Measurements from ENCODE around the gene C5orf24. TPM values are rescaled to one million over a fixed set of nuclear protein-coding genes. Genes with fewer than 3 reads are reported as not detected.

C5orf24 gene
- total RNA-seq, 6 experiments from 2014 or later = 19.0 to 41.8 (median 30.2) TPM

DNA sequence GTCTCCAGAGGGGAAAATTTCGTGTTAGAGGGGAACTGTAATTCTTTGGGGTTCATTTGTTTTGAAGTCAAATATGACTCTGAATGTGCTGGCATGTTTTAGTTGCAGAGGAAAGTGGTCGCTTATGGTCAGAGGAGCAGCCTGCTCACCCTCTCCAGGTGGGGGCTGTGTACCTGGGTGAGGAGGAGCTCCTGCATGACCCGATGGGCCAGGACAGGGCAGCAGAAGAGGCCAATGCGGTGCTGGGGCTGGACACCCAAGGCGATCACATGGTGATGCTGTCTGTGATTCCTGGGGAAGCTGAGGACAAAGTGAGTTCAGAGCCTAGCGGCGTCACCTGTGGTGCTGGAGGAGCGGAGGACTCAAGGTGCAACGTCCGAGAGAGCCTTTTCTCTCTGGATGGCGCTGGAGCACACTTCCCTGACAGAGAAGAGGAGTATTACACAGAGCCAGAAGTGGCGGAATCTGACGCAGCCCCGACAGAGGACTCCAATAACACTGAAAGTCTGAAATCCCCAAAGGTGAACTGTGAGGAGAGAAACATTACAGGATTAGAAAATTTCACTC, 41.9 kb downstream of the C5orf24 start:
- Histone ChIP-seq H3K36me3 (no peaks in the 10 kb centered on the region), H3K4me3 (no peak overlapping the region), H3K27me3 (no peaks in the 10 kb centered on the region), H3K4me1 (peaks cover 0 to 8% (median 0%) of the 10 kb centered on the region in 4 donors), H3K27ac (no peak overlapping the region), H3K9me3 (no peaks in the 10 kb centered on the region)
- 89% methylated on average over 10 of the region's 14 CpGs for WGBS (ENCODE audit: insufficient coverage, low coverage, low lambda C conversion rate, missing lambda C conversion rate)
- DNase-seq (no peak), ATAC-seq (no peak)
- no peak for TF ChIP-seq POLR2A (IDR thresholded peaks at IDR 0.05)
- TF ChIP-seq, protein P1, sequence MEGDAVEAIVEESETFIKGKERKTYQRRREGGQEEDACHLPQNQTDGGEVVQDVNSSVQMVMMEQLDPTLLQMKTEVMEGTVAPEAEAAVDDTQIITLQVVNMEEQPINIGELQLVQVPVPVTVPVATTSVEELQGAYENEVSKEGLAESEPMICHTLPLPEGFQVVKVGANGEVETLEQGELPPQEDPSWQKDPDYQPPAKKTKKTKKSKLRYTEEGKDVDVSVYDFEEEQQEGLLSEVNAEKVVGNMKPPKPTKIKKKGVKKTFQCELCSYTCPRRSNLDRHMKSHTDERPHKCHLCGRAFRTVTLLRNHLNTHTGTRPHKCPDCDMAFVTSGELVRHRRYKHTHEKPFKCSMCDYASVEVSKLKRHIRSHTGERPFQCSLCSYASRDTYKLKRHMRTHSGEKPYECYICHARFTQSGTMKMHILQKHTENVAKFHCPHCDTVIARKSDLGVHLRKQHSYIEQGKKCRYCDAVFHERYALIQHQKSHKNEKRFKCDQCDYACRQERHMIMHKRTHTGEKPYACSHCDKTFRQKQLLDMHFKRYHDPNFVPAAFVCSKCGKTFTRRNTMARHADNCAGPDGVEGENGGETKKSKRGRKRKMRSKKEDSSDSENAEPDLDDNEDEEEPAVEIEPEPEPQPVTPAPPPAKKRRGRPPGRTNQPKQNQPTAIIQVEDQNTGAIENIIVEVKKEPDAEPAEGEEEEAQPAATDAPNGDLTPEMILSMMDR (IDR thresholded peaks at IDR 0.05) = no peak
- intact Hi-C loops (cut with DNase I) = no loop called here

DNA sequence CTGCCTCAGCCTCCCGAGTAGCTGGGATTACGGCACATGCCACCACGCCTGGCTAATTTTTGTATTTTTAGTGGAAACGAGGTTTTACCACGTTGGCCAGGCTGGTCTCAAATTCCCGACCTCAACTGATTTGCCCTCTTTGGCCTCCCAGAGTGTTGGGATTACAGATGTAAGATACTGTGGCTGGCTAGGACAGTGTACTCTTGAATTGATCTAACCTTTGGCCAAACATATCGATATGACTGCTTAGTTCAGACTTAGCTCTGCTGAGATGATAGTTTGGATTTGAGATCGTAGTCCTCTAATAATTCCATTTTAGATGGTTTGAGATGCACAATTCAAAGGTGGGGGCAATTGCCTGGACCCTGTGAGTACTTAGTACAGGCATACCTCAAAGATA, 43.6 kb downstream of the C5orf24 start:
- H3K27me3 ChIP-seq = no peaks in the 10 kb centered on the region
- H3K9me3 ChIP-seq = no peaks in the 10 kb centered on the region
- no peak overlapping the region for H3K4me3 ChIP-seq
- no peak overlapping the region for H3K27ac ChIP-seq
- WGBS (ENCODE audit: insufficient coverage, low coverage, low lambda C conversion rate, missing lambda C conversion rate) = 33% methylated on average over 8 of the region's 8 CpGs
- TF ChIP-seq POLR2A (IDR thresholded peaks at IDR 0.05) = no peak
- TF ChIP-seq, protein P1 (IDR thresholded peaks at IDR 0.05) = no peak
- DNase-seq (no peak), ATAC-seq (peak; percentile 80 to 91 (median 84))
- peaks cover 0 to 3% (median 0%) of the 10 kb centered on the region in 4 donors for H3K36me3 ChIP-seq
- H3K4me1 ChIP-seq = peaks cover 0 to 8% (median 0%) of the 10 kb centered on the region in 4 donors
- intact Hi-C loops (cut with DNase I) = no loop called here

DNA sequence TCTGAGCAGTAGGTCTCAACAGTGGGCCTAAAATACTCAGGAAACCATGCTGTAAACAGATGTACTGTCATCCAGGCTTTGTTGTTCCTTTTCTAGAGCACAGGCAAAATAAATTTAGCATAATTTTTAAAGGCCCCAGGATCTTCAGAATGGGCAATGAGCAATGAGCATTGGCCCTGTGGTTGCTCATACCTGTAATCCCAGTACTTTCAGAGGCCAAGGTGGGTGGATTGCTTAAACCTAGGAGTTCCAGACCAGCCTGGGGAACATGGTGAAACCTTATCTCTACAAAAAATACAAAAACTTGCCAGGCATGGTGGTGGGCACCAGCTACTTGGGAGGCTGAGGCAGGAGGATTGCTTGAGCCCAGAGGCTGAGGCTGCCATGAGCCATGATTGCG, 45.7 kb downstream of the C5orf24 start:
- no peak overlapping the region for H3K4me3 ChIP-seq
- no peaks in the 10 kb centered on the region for H3K27me3 ChIP-seq
- no peak for DNase-seq
- no peak overlapping the region for H3K27ac ChIP-seq
- peaks cover 0 to 9% (median 0%) of the 10 kb centered on the region in 4 donors for H3K36me3 ChIP-seq
- WGBS (ENCODE audit: insufficient coverage, low coverage, low lambda C conversion rate, missing lambda C conversion rate) = 100% methylated on average over 1 of the region's 1 CpG
- intact Hi-C loops (cut with DNase I) = no loop called here
- TF ChIP-seq POLR2A (IDR thresholded peaks at IDR 0.05) = no peak
- TF ChIP-seq, protein P1 (IDR thresholded peaks at IDR 0.05) = no peak
- ATAC-seq = no peak
- peaks cover 0 to 8% (median 0%) of the 10 kb centered on the region in 4 donors for H3K4me1 ChIP-seq
- H3K9me3 ChIP-seq = no peaks in the 10 kb centered on the region

DNA sequence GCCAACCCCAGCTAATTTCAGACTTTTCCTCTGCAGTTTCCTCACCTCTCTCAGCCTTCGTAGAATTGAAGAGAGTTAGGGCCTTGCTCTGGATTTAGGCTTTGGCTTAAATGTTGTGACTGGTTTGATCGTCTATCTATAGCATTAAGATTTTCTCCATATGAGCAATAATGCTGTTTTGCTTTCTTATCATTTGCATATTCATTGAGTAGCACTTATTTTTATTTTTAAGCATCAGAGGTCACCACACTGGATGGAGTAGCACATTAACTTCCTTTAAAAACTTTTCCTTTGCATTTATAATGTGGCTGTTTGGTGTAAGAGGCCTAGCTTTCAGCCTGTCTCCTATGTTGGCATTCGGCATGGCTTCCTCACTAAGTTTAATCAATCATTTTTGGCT, 46.5 kb downstream of the C5orf24 start:
- no peak for ATAC-seq
- Histone ChIP-seq H3K4me3 (no peak overlapping the region), H3K27me3 (no peaks in the 10 kb centered on the region), H3K36me3 (peaks cover 0 to 9% (median 0%) of the 10 kb centered on the region in 4 donors), H3K4me1 (peaks cover 0 to 8% (median 0%) of the 10 kb centered on the region in 4 donors), H3K27ac (no peak overlapping the region), H3K9me3 (no peaks in the 10 kb centered on the region)
- no peak for DNase-seq
- WGBS (ENCODE audit: insufficient coverage, low coverage, low lambda C conversion rate, missing lambda C conversion rate) = 100% methylated on average over 2 of the region's 3 CpGs
- TF ChIP-seq POLR2A (IDR thresholded peaks at IDR 0.05) = no peak
- TF ChIP-seq, protein P1 (IDR thresholded peaks at IDR 0.05) = no peak
- intact Hi-C loops (cut with DNase I) = no loop called here

Measured in right lobe of liver (tissue), 6 donors.